ENCODE data around the gene SYNPO2L. TPM values are rescaled to one million over a fixed set of nuclear protein-coding genes. Genes with fewer than 3 reads are reported as not detected.

The SYNPO2L gene
- total and polyA plus RNA-seq, 2 donors (not counting 1 experiment from before 2014, with no cell fraction given): 0.07 TPM; not detected in 1

- Histone ChIP-seq H3K4me2 (replicated peaks; ENCODE audit: low read depth, low read length, poor library complexity, severe bottlenecking) (no peak overlapping the region), H3K36me3 (replicated peaks in 1 of 2; ENCODE audit: control extremely low read depth in 1 of 2, control insufficient read depth in 1 of 2, extremely low read depth in 1 of 2, insufficient read depth in 2 of 2, low read length in 1 of 2) (no peaks in the 10 kb centered on the region), H2AFZ (ENCODE audit: insufficient read depth, low read depth, low read length, poor library complexity, severe bottlenecking) (no peak overlapping the region), H3K27me3 (replicated peaks in 1 of 4; ENCODE audit: control extremely low read depth in 1 of 4, control insufficient read depth in 3 of 4, insufficient read depth in 4 of 4, low read length in 3 of 4) (no peaks in the 10 kb centered on the region), H3K79me2 (ENCODE audit: control insufficient read depth, insufficient read depth, low read length) (no peaks in the 10 kb centered on the region), H4K20me1 (ENCODE audit: control insufficient read depth, insufficient read depth, low read length, poor library complexity, severe bottlenecking) (no peaks in the 10 kb centered on the region), H3K4me3 (ENCODE audit: control extremely low read depth in 1 of 5, extremely low read depth in 1 of 5, insufficient read depth in 1 of 5, low read depth in 2 of 5, low read length in 4 of 5) (no peak overlapping the region), H3K27ac (ENCODE audit: low read length in 2 of 2) (no peak overlapping the region), H3K9me3 (ENCODE audit: control extremely low read depth in 1 of 3, control insufficient read depth in 2 of 3, insufficient read depth in 1 of 3, low read length in 2 of 3) (no peaks in the 10 kb centered on the region), H3K4me1 (ENCODE audit: control insufficient read depth in 2 of 2, insufficient read depth in 2 of 2, low read length in 2 of 2) (no peaks in the 10 kb centered on the region), H3K9ac (ENCODE audit: low read length) (no peak overlapping the region)
- no peaks in the 10 kb centered on the region for H3K4me1 Mint-ChIP-seq
- H3K4me3 Mint-ChIP-seq: no peak overlapping the region
- ATAC-seq (ENCODE audit: low read depth): no peak
- no peak overlapping the region for H3K27ac Mint-ChIP-seq
- DNase-seq: no peak
- ChIA-PET CTCF (no interaction called here), POLR2A (no interaction called here)
- no peak for TF ChIP-seq CTCF (IDR thresholded peaks at IDR 0.05)
- no peak for TF ChIP-seq EZH2 (IDR thresholded peaks at IDR 0.05; ENCODE audit: borderline replicate concordance, insufficient read depth, low read depth, low read length, poor library complexity, severe bottlenecking)
- H3K27me3 Mint-ChIP-seq: no peaks in the 10 kb centered on the region
- intact Hi-C loops (cut with micrococcal nuclease): no loop called here
- 100% methylated on average over 1 of the region's 3 CpGs for WGBS (ENCODE audit: insufficient coverage)
- no peaks in the 10 kb centered on the region for H3K9me3 Mint-ChIP-seq (ENCODE audit: insufficient read depth)
Observed at GRCh38 chr10:73614720-73615119, 41.1 kb downstream of the SYNPO2L start.

- Histone ChIP-seq H2AFZ (ENCODE audit: insufficient read depth, low read depth, low read length, poor library complexity, severe bottlenecking) (no peak overlapping the region), H4K20me1 (ENCODE audit: control insufficient read depth, insufficient read depth, low read length, poor library complexity, severe bottlenecking) (no peaks in the 10 kb centered on the region), H3K4me1 (ENCODE audit: control insufficient read depth in 2 of 2, insufficient read depth in 2 of 2, low read length in 2 of 2) (no peaks in the 10 kb centered on the region), H3K27me3 (replicated peaks in 1 of 4; ENCODE audit: control extremely low read depth in 1 of 4, control insufficient read depth in 3 of 4, insufficient read depth in 4 of 4, low read length in 3 of 4) (no peaks in the 10 kb centered on the region), H3K4me3 (ENCODE audit: control extremely low read depth in 1 of 5, extremely low read depth in 1 of 5, insufficient read depth in 1 of 5, low read depth in 2 of 5, low read length in 4 of 5) (no peak overlapping the region), H3K36me3 (replicated peaks in 1 of 2; ENCODE audit: control extremely low read depth in 1 of 2, control insufficient read depth in 1 of 2, extremely low read depth in 1 of 2, insufficient read depth in 2 of 2, low read length in 1 of 2) (no peaks in the 10 kb centered on the region), H3K27ac (ENCODE audit: low read length in 2 of 2) (no peak overlapping the region), H3K79me2 (ENCODE audit: control insufficient read depth, insufficient read depth, low read length) (no peaks in the 10 kb centered on the region), H3K4me2 (replicated peaks; ENCODE audit: low read depth, low read length, poor library complexity, severe bottlenecking) (no peak overlapping the region), H3K9ac (ENCODE audit: low read length) (no peak overlapping the region), H3K9me3 (ENCODE audit: control extremely low read depth in 1 of 3, control insufficient read depth in 2 of 3, insufficient read depth in 1 of 3, low read length in 2 of 3) (no peaks in the 10 kb centered on the region)
- intact Hi-C loops (cut with micrococcal nuclease): no loop called here
- ATAC-seq (ENCODE audit: low read depth) (no peak), DNase-seq (no peak)
- Mint-ChIP-seq H3K27ac (no peak overlapping the region), H3K4me3 (no peak overlapping the region), H3K9me3 (ENCODE audit: insufficient read depth) (no peaks in the 10 kb centered on the region), H3K27me3 (no peaks in the 10 kb centered on the region), H3K4me1 (no peaks in the 10 kb centered on the region)
- ChIA-PET POLR2A (no interaction called here), CTCF (no interaction called here)
- TF ChIP-seq CTCF (IDR thresholded peaks at IDR 0.05) (no peak), EZH2 (IDR thresholded peaks at IDR 0.05; ENCODE audit: borderline replicate concordance, insufficient read depth, low read depth, low read length, poor library complexity, severe bottlenecking) (no peak)
- WGBS (ENCODE audit: insufficient coverage): 100% methylated on average over 4 of the region's 4 CpGs
Observed at GRCh38 chr10:73609116-73609515, 46.7 kb downstream of the SYNPO2L start.
